K562 (cell line): ENCODE data around the gene PKHD1.

Experiments
- CBX3 ChIP-seq, 2 experiments: IDR thresholded peaks; 1 replicate in 1 of 2; 2 replicates in 1 of 2; pipeline ENCODE4 v1.6.1; 2012; ENCODE audit warnings: inconsistent platforms in 2 of 2, low read length in 2 of 2, borderline replicate concordance in 1 of 2, control low read depth in 1 of 2
- GABPA ChIP-seq: fragments of 200-800 bp; sonication (Bioruptor generic); conservative IDR thresholded peaks from 2 replicates; pipeline ENCODE4 v1.6.1; 2016; ENCODE audit warnings: low read depth, missing genetic modification characterization, missing compliant biosample characterization
- NCOR1 ChIP-seq: fragments of 450-650 bp; IDR thresholded peaks from 2 replicates; pipeline ENCODE4 v1.6.1; 2016; ENCODE audit warnings: mild to moderate bottlenecking, moderate library complexity
- NR3C1 ChIP-seq: sonication (generic); formaldehyde crosslinking; IDR thresholded peaks from 2 replicates; pipeline ENCODE4 v1.8.1; 2022; ENCODE audit warnings: missing genetic modification reagents
- POLR2A ChIP-seq: fragments of 450-650 bp; conservative IDR thresholded peaks from 2 replicates; pipeline ENCODE4 v1.6.1; 2016
- POLR2AphosphoS5 ChIP-seq: IDR thresholded peaks from 2 replicates; pipeline ENCODE4 v1.6.1; 2011; ENCODE audit warnings: mild to moderate bottlenecking, low read depth, low read length, moderate library complexity; ENCODE audit not compliant: control insufficient read depth, insufficient read depth
- XRCC5 ChIP-seq: fragments of 200-400 bp; formaldehyde crosslinking; IDR thresholded peaks from 2 replicates; pipeline ENCODE4 v1.6.1; 2017; ENCODE audit warnings: low read depth, mild to moderate bottlenecking, low read length
- ZNF274 ChIP-seq: IDR thresholded peaks from 2 replicates; pipeline ENCODE4 v1.6.1; 2011; ENCODE audit warnings: low read depth, mild to moderate bottlenecking, low read length, moderate library complexity, borderline replicate concordance
- ZNF311 ChIP-seq: fragments of 250-450 bp; sonication (Bioruptor Pico); IDR thresholded peaks from 2 replicates; pipeline ENCODE4 v1.4.0; 2020; ENCODE audit warnings: mild to moderate bottlenecking, moderate library complexity
- TF ChIP-seq, protein P1 (sequence below), 3 experiments: IDR thresholded peaks in 2 of 3; conservative IDR thresholded peaks in 1 of 3; 2 replicates each; pipeline ENCODE4 v1.5.1; 2011 to 2012; ENCODE audit warnings: low read length in 3 of 3, mild to moderate bottlenecking in 3 of 3, control low read depth in 2 of 3, improper control_type of control experiment in 1 of 3, inconsistent platforms in 1 of 3, low read depth in 1 of 3, mixed read lengths in 1 of 3, moderate library complexity in 1 of 3; ENCODE audit not compliant: insufficient read depth in 2 of 3
- TF ChIP-seq, protein P2 (sequence below): fragments of 250-450 bp; sonication (Bioruptor Pico); IDR thresholded peaks from 2 replicates; pipeline ENCODE4 v1.8.0; 2021; ENCODE audit warnings: mild to moderate bottlenecking, moderate library complexity
- TF ChIP-seq, protein P3 (sequence below), 2 experiments: IDR thresholded peaks; 2 replicates each; pipeline ENCODE4 v1.6.1; 2012; ENCODE audit warnings: improper control_type of control experiment in 2 of 2, low read depth in 2 of 2, low read length in 2 of 2, borderline replicate concordance in 1 of 2

DNA sequence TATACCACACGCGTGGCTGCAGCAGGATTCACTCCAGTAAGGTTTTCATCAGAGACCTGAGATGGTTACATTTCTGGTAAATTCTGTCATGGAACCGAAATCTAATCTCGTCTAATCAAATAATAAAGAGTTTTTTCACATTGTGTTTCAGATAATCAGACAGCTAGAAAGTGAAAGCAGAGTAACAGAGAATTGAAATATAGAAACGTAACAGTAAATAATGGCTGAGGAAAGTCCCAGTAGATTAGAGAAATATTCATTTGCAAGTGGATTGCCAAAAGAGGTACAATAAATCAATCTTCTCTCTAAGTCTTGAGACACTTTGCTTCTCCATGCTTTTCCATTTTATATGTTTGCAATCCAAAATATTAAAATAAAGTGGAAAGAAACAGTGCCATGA, 42.4 kb downstream of the PKHD1 start:
- TF ChIP-seq POLR2AphosphoS5 (no peak), CBX3 (IDR thresholded peaks at IDR 0.05; ENCODE audit: borderline replicate concordance in 1 of 2, low read length in 2 of 2) (no peak), ZNF311 (CRISPR knock-in tag) (no peak), POLR2A (no peak), ZNF274 (no peak), NR3C1 (no peak), GABPA (tag) (no peak), XRCC5 (no peak), NCOR1 (no peak)
- TF ChIP-seq, protein P1, sequence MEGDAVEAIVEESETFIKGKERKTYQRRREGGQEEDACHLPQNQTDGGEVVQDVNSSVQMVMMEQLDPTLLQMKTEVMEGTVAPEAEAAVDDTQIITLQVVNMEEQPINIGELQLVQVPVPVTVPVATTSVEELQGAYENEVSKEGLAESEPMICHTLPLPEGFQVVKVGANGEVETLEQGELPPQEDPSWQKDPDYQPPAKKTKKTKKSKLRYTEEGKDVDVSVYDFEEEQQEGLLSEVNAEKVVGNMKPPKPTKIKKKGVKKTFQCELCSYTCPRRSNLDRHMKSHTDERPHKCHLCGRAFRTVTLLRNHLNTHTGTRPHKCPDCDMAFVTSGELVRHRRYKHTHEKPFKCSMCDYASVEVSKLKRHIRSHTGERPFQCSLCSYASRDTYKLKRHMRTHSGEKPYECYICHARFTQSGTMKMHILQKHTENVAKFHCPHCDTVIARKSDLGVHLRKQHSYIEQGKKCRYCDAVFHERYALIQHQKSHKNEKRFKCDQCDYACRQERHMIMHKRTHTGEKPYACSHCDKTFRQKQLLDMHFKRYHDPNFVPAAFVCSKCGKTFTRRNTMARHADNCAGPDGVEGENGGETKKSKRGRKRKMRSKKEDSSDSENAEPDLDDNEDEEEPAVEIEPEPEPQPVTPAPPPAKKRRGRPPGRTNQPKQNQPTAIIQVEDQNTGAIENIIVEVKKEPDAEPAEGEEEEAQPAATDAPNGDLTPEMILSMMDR (IDR thresholded peaks at IDR 0.05 in 2 of 3, conservative IDR thresholded peaks at IDR 0.05 in 1 of 3; ENCODE audit: insufficient read depth in 2 of 3, low read depth in 1 of 3, low read length in 3 of 3), result no peak
- TF ChIP-seq, protein P2, sequence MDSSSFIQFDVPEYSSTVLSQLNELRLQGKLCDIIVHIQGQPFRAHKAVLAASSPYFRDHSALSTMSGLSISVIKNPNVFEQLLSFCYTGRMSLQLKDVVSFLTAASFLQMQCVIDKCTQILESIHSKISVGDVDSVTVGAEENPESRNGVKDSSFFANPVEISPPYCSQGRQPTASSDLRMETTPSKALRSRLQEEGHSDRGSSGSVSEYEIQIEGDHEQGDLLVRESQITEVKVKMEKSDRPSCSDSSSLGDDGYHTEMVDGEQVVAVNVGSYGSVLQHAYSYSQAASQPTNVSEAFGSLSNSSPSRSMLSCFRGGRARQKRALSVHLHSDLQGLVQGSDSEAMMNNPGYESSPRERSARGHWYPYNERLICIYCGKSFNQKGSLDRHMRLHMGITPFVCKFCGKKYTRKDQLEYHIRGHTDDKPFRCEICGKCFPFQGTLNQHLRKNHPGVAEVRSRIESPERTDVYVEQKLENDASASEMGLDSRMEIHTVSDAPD (CRISPR knock-in tag), result no peak
- TF ChIP-seq, protein P3, sequence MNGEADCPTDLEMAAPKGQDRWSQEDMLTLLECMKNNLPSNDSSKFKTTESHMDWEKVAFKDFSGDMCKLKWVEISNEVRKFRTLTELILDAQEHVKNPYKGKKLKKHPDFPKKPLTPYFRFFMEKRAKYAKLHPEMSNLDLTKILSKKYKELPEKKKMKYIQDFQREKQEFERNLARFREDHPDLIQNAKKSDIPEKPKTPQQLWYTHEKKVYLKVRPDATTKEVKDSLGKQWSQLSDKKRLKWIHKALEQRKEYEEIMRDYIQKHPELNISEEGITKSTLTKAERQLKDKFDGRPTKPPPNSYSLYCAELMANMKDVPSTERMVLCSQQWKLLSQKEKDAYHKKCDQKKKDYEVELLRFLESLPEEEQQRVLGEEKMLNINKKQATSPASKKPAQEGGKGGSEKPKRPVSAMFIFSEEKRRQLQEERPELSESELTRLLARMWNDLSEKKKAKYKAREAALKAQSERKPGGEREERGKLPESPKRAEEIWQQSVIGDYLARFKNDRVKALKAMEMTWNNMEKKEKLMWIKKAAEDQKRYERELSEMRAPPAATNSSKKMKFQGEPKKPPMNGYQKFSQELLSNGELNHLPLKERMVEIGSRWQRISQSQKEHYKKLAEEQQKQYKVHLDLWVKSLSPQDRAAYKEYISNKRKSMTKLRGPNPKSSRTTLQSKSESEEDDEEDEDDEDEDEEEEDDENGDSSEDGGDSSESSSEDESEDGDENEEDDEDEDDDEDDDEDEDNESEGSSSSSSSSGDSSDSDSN (IDR thresholded peaks at IDR 0.05; ENCODE audit: borderline replicate concordance in 1 of 2, low read depth in 2 of 2, low read length in 2 of 2), result no peak
